Measurements from ENCODE around the gene KRTAP19-3.
"Not testable (repeated sequence)": the region's sequence is repeated elsewhere in the genome, so short reads cannot be mapped to it uniquely, and the experiment has no call there.

The KRTAP19-3 gene

GRCh38 chr21:30491963-30492428 is at the start of gene KRTAP19-3:
Gene KRTAP19-3, minus strand, starts transcription at chr21:30492013. Its CDS starts 56 bp downstream, at chr21:30491957.
- DNase-seq (ENCODE audit: low read depth in 1 of 2, low spot score in 1 of 2): no peak

GRCh38 chr21:30518876-30519275 is 27.1 kb upstream of the KRTAP19-3 start:
- DNase-seq (ENCODE audit: low read depth in 1 of 2, low spot score in 1 of 2): no peak

GRCh38 chr21:30515681-30516080 is 23.9 kb upstream of the KRTAP19-3 start:
- DNase-seq (ENCODE audit: low read depth in 1 of 2, low spot score in 1 of 2): no peak

GRCh38 chr21:30505621-30506205 is 13.9 kb upstream of the KRTAP19-3 start:
- DNase-seq (ENCODE audit: low read depth in 1 of 2, low spot score in 1 of 2): not testable (repeated sequence)

GRCh38 chr21:30502041-30502440 is 10.2 kb upstream of the KRTAP19-3 start, which contains the start of gene KRTAP19-5:
Gene KRTAP19-5, minus strand, starts transcription at chr21:30502141. Its CDS starts 51 bp downstream, at chr21:30502090.
- no peak for DNase-seq (ENCODE audit: low read depth in 1 of 2, low spot score in 1 of 2)

- no peak for DNase-seq (ENCODE audit: low read depth in 1 of 2, low spot score in 1 of 2)
Measured at GRCh38 chr21:30497065-30497464, 5.3 kb upstream of the KRTAP19-3 start, which contains the start of gene KRTAP19-4. Gene KRTAP19-4, minus strand, starts transcription at chr21:30497165. Its CDS starts 55 bp downstream, at chr21:30497110.

- DNase-seq (ENCODE audit: low read depth in 1 of 2, low spot score in 1 of 2): no peak
Measured at GRCh38 chr21:30487336-30487735, 4.5 kb downstream of the KRTAP19-3 start, which contains the start of gene KRTAP19-2. Gene KRTAP19-2, minus strand, starts transcription at chr21:30487436. Its CDS starts 88 bp downstream, at chr21:30487348.

GRCh38 chr21:30486180-30486579 is 5.6 kb downstream of the KRTAP19-3 start:
- no peak for DNase-seq (ENCODE audit: low read depth in 1 of 2, low spot score in 1 of 2)

GRCh38 chr21:30482130-30482529 is 9.7 kb downstream of the KRTAP19-3 start:
- DNase-seq (ENCODE audit: low read depth in 1 of 2, low spot score in 1 of 2): no peak

- no peak for DNase-seq (ENCODE audit: low read depth in 1 of 2, low spot score in 1 of 2)
Measured at GRCh38 chr21:30480145-30480544, 11.7 kb downstream of the KRTAP19-3 start, which contains the start of gene KRTAP19-1. Gene KRTAP19-1, minus strand, starts transcription at chr21:30480367. Its CDS starts 50 bp downstream, at chr21:30480317.

- no peak for DNase-seq (ENCODE audit: low read depth in 1 of 2, low spot score in 1 of 2)
Measured at GRCh38 chr21:30479259-30479658, 12.6 kb downstream of the KRTAP19-3 start.

- no peak for DNase-seq (ENCODE audit: low read depth in 1 of 2, low spot score in 1 of 2)
Measured at GRCh38 chr21:30478004-30478403, 13.8 kb downstream of the KRTAP19-3 start.

- DNase-seq (ENCODE audit: low read depth in 1 of 2, low spot score in 1 of 2): no peak
Measured at GRCh38 chr21:30468900-30469714, 22.7 kb downstream of the KRTAP19-3 start.

- DNase-seq (ENCODE audit: low read depth in 1 of 2, low spot score in 1 of 2): no peak
Measured at GRCh38 chr21:30463713-30464112, 28.1 kb downstream of the KRTAP19-3 start.

GRCh38 chr21:30448514-30448913 is 43.3 kb downstream of the KRTAP19-3 start:
- DNase-seq (ENCODE audit: low read depth in 1 of 2, low spot score in 1 of 2): no peak

- DNase-seq (ENCODE audit: low read depth in 1 of 2, low spot score in 1 of 2): no peak
Measured at GRCh38 chr21:30447056-30447455, 44.8 kb downstream of the KRTAP19-3 start.

- no peak for DNase-seq (ENCODE audit: low read depth in 1 of 2, low spot score in 1 of 2)
Measured at GRCh38 chr21:30444204-30444603, 47.6 kb downstream of the KRTAP19-3 start.

GRCh38 chr21:30443226-30443625 is 48.6 kb downstream of the KRTAP19-3 start:
- DNase-seq (ENCODE audit: low read depth in 1 of 2, low spot score in 1 of 2): no peak
